HG02759 (cell line): ENCODE measurements around the gene FBXL17.

Experiments used
- ATAC-seq: cut with Tn5 transposase; IDR thresholded peaks from one replicate; pipeline ENCODE4 v1.9.1; 2021; ENCODE audit warnings: mild to moderate bottlenecking, moderate library complexity; ENCODE audit not compliant: unreplicated experiment

The FBXL17 gene

GRCh38 chr5:108255468-108255867, 126.4 kb downstream of the FBXL17 start:
- no peak for ATAC-seq

GRCh38 chr5:108251350-108251749, 130.5 kb downstream of the FBXL17 start:
- ATAC-seq, result no peak

GRCh38 chr5:108249785-108250426, 132.0 kb downstream of the FBXL17 start:
- no peak for ATAC-seq

GRCh38 chr5:108249095-108249784, 132.7 kb downstream of the FBXL17 start:
- ATAC-seq, result no peak

- ATAC-seq, result no peak
These were observed 142.7 kb downstream of the FBXL17 start for GRCh38 chr5:108238936-108239887.

- no peak for ATAC-seq
These were observed 143.4 kb downstream of the FBXL17 start for GRCh38 chr5:108238461-108238860.

GRCh38 chr5:108233617-108234155, 148.2 kb downstream of the FBXL17 start:
- no peak for ATAC-seq

GRCh38 chr5:108232805-108233204, 149.1 kb downstream of the FBXL17 start:
- no peak for ATAC-seq

- ATAC-seq, result no peak
These were observed 159.9 kb downstream of the FBXL17 start for GRCh38 chr5:108222011-108222410.

- no peak for ATAC-seq
These were observed 161.1 kb downstream of the FBXL17 start for GRCh38 chr5:108220834-108221233.

GRCh38 chr5:108216890-108217289, 165.0 kb downstream of the FBXL17 start:
- no peak for ATAC-seq

- ATAC-seq, result no peak
These were observed 167.0 kb downstream of the FBXL17 start for GRCh38 chr5:108214857-108215256.

- ATAC-seq, result no peak
These were observed 169.0 kb downstream of the FBXL17 start for GRCh38 chr5:108212775-108213346.

- ATAC-seq, result no peak
These were observed 175.2 kb downstream of the FBXL17 start for GRCh38 chr5:108206707-108207106.

GRCh38 chr5:108201721-108202120, 180.2 kb downstream of the FBXL17 start:
- ATAC-seq, result no peak

- ATAC-seq, result no peak
These were observed 185.6 kb downstream of the FBXL17 start for GRCh38 chr5:108196276-108196675.

- no peak for ATAC-seq
These were observed 188.7 kb downstream of the FBXL17 start for GRCh38 chr5:108193021-108193795.

GRCh38 chr5:108184940-108185339, 197.0 kb downstream of the FBXL17 start:
- no peak for ATAC-seq

- ATAC-seq, result no peak
These were observed 199.9 kb downstream of the FBXL17 start for GRCh38 chr5:108181975-108182374.

- no peak for ATAC-seq
These were observed 207.6 kb downstream of the FBXL17 start for GRCh38 chr5:108174286-108174685.
